Measurements from ENCODE around the gene BBS9.

Gene BBS9

GRCh38 chr7:33276325-33276724 is 147.0 kb downstream of the BBS9 start:
- H3K27ac ChIP-seq: no peak overlapping the region
- no peak for TF ChIP-seq CTCF (IDR thresholded peaks at IDR 0.05)
- no peak for TF ChIP-seq ZFX (IDR thresholded peaks at IDR 0.05; ENCODE audit: borderline replicate concordance)

GRCh38 chr7:33276729-33277128 is 147.4 kb downstream of the BBS9 start:
- TF ChIP-seq CTCF (IDR thresholded peaks at IDR 0.05): no peak
- no peak overlapping the region for H3K27ac ChIP-seq

GRCh38 chr7:33278095-33278494 is 148.7 kb downstream of the BBS9 start:
- no peak for TF ChIP-seq ZFX (IDR thresholded peaks at IDR 0.05; ENCODE audit: borderline replicate concordance)
- no peak for TF ChIP-seq CTCF (IDR thresholded peaks at IDR 0.05)
- H3K27ac ChIP-seq: no peak overlapping the region

GRCh38 chr7:33286501-33286900 is 157.1 kb downstream of the BBS9 start:
- TF ChIP-seq ZFX (IDR thresholded peaks at IDR 0.05; ENCODE audit: borderline replicate concordance) (no peak), CTCF (IDR thresholded peaks at IDR 0.05) (no peak)

GRCh38 chr7:33287738-33288137 is 158.4 kb downstream of the BBS9 start:
- no peak overlapping the region for H3K27ac ChIP-seq
- TF ChIP-seq CTCF (IDR thresholded peaks at IDR 0.05) (no peak), ZFX (IDR thresholded peaks at IDR 0.05; ENCODE audit: borderline replicate concordance) (no peak)

More at GRCh38 chr7:33286501-33286900, 157.1 kb downstream of the BBS9 start:
- H3K27ac ChIP-seq: no peak overlapping the region

- no peak for TF ChIP-seq CTCF (IDR thresholded peaks at IDR 0.05)
- no peak overlapping the region for H3K27ac ChIP-seq
Measured at GRCh38 chr7:33298848-33299247, 169.5 kb downstream of the BBS9 start.

GRCh38 chr7:33299425-33299824 is 170.1 kb downstream of the BBS9 start:
- no peak overlapping the region for H3K27ac ChIP-seq
- TF ChIP-seq CTCF (IDR thresholded peaks at IDR 0.05) (no peak), ZFX (IDR thresholded peaks at IDR 0.05; ENCODE audit: borderline replicate concordance) (no peak)
